HepG2 (cell line): ENCODE results near the gene CDC42SE1. TPM values are rescaled to one million over a fixed set of nuclear protein-coding genes. Genes with fewer than 3 reads are reported as not detected.

Source experiments
- ATAC-seq: fragments of 200-7000 bp; cut with Tn5 transposase; 3 replicates; pipeline ENCODE4 v1.9.1; 2020; ENCODE audit warnings: mild to moderate bottlenecking, moderate library complexity
- BruUV-seq: library from RNA; stranded (reverse); fragments of 400-500 nt; replicated peaks from 2 replicates; lab custom pipeline; 2021; lab: Mats Ljungman, UMichigan
- CTCF ChIA-PET: fragments of 300-600 bp; formaldehyde crosslinking; extraction: SDS; loops from one replicate; lab custom pipeline; 2021; ENCODE audit warnings: low total read pairs, inconsistent platforms, low intra/inter-chr PET ratio; lab: Yijun Ruan, JAX
- POLR2A ChIA-PET: fragments of 350-600 bp; sonication (Branson Sonifier 250); formaldehyde crosslinking; loops from one replicate; lab custom pipeline; 2020; ENCODE audit warnings: antibody characterized with exemption, inconsistent platforms; lab: Yijun Ruan, JAX
- DNase-seq: peaks from one replicate; pipeline ENCODE4 v3.0.0-alpha.2; 2015; ENCODE audit warnings: low spot score
- FAIRE-seq: peaks from 3 replicates; lab custom pipeline; 2011; peaks lifted over from hg19 to GRCh38; lab: Jason Lieb, UNC
- H2AFZ ChIP-seq: one replicate; pipeline ENCODE4 v1.6.1; 2011; ENCODE audit warnings: low read length, inconsistent platforms
- H3K27ac ChIP-seq: fragments of 300-600 bp; 3 replicates; pipeline ENCODE4 v1.8.0; 2011; ENCODE audit warnings: mixed run types, mild to moderate bottlenecking, mixed read lengths, low read length, inconsistent platforms; ENCODE audit not compliant: insufficient read depth; ENCODE audit errors: extremely low read length
- H3K27me3 ChIP-seq, 2 experiments: fragments of 200-600 bp in 1 of 2; 2 replicates in 1 of 2; 3 replicates in 1 of 2; pipeline versions ENCODE4 v1.6.0 to v1.8.0; 2011; ENCODE audit warnings: low read length in 2 of 2, mild to moderate bottlenecking in 2 of 2, moderate library complexity in 2 of 2, inconsistent platforms in 1 of 2; ENCODE audit not compliant: insufficient read depth in 2 of 2, control insufficient read depth in 1 of 2
- H3K36me3 ChIP-seq, 2 experiments: fragments of 200-600 bp in 1 of 2; replicated peaks in 1 of 2; 2 replicates in 1 of 2; 3 replicates in 1 of 2; pipeline versions ENCODE4 v1.5.1 to v1.8.0; 2011; ENCODE audit warnings: low read length in 2 of 2, inconsistent platforms in 1 of 2; ENCODE audit not compliant: insufficient read depth in 2 of 2, control insufficient read depth in 1 of 2
- H3K4me1 ChIP-seq: 2 replicates; pipeline ENCODE4 v1.5.1; 2012; ENCODE audit warnings: low read length, inconsistent platforms; ENCODE audit not compliant: insufficient read depth
- H3K4me2 ChIP-seq: 2 replicates; pipeline ENCODE4 v1.6.0; 2011; ENCODE audit warnings: low read depth, low read length, inconsistent platforms
- H3K4me3 ChIP-seq, 3 experiments: fragments of 200-600 bp in 1 of 3; sonication (generic), shearing (Covaris generic) in 1 of 3; replicated peaks in 1 of 3; 2 replicates each; pipeline ENCODE4 v1.5.1; 2011 to 2016; ENCODE audit warnings: low read length in 3 of 3, inconsistent platforms in 2 of 3, low read depth in 2 of 3, mild to moderate bottlenecking in 2 of 3, control low read depth in 1 of 3, mixed read lengths in 1 of 3; ENCODE audit not compliant: insufficient read depth in 1 of 3
- H3K79me2 ChIP-seq: one replicate; pipeline ENCODE4 v1.6.1; 2011; ENCODE audit warnings: low read length, inconsistent platforms; ENCODE audit not compliant: insufficient read depth
- H3K9ac ChIP-seq: 2 replicates; pipeline ENCODE4 v1.6.0; 2011; ENCODE audit warnings: mild to moderate bottlenecking, low read depth, low read length, inconsistent platforms; ENCODE audit not compliant: insufficient read depth
- H3K9me3 ChIP-seq: 2 replicates; pipeline ENCODE4 v1.5.1; 2012; ENCODE audit warnings: mild to moderate bottlenecking, low read length
- H4K20me1 ChIP-seq: 2 replicates; pipeline ENCODE4 v1.6.0; 2011; ENCODE audit warnings: inconsistent platforms, mild to moderate bottlenecking, low read length, moderate library complexity; ENCODE audit not compliant: insufficient read depth
- CEBPB ChIP-seq: IDR thresholded peaks from 2 replicates; pipeline ENCODE4 v1.6.1; 2011; ENCODE audit warnings: low read depth, low read length, improper control_type of control experiment, borderline replicate concordance
- NFIB ChIP-seq: sonication (generic); formaldehyde crosslinking; IDR thresholded peaks from 2 replicates; pipeline ENCODE4 v1.9.0; 2021; ENCODE audit warnings: missing genetic modification reagents, mild to moderate bottlenecking, borderline replicate concordance
- RFX3 ChIP-seq: IDR thresholded peaks from 2 replicates; pipeline ENCODE4 v1.6.1; 2016; ENCODE audit warnings: missing biosample characterization, missing genetic modification reagents
- SOX5 ChIP-seq: IDR thresholded peaks from 2 replicates; pipeline ENCODE4 v1.6.1; 2016; ENCODE audit warnings: borderline replicate concordance
- TARDBP ChIP-seq: sonication (generic); formaldehyde crosslinking; IDR thresholded peaks from 2 replicates; pipeline ENCODE4 v1.8.0; 2022; ENCODE audit warnings: mild to moderate bottlenecking, missing genetic modification reagents
- ZNF709 ChIP-seq: sonication (generic); formaldehyde crosslinking; IDR thresholded peaks from 2 replicates; pipeline ENCODE4 v1.5.0; 2020; ENCODE audit warnings: mild to moderate bottlenecking, missing genetic modification reagents
- ZNF766 ChIP-seq: sonication (generic); formaldehyde crosslinking; IDR thresholded peaks from 2 replicates; pipeline ENCODE4 v1.5.0; 2020; ENCODE audit warnings: missing genetic modification reagents, borderline replicate concordance
- WGBS: methylation state at CpG from one replicate; pipeline ENCODE4 v1.1.6; 2017; ENCODE audit warnings: low lambda C conversion rate; 5-methylcytosine and 5-hydroxymethylcytosine counted together
- in situ Hi-C: cut with HindIII; loops from 2 replicates; pipeline ENCODE4 v1.10.0; 2017; ENCODE audit warnings: low pct_unique_long_range_greater_than_20kb; ENCODE audit not compliant: extremely low pct_ligation_motif_present
- intact Hi-C: fragments of 100-400 bp; cut with micrococcal nuclease; formaldehyde crosslinking; loops from one replicate; pipeline ENCODE4 v1.10.0; 2022; ENCODE audit not compliant: unreplicated experiment
- polyA plus RNA-seq, 8 experiments: library from polyadenylated mRNA; depleted of rRNA in 3 of 8; stranded (reverse) in 7 of 8; unstranded in 1 of 8; fragments of >200 nt; fragmentation: Illumina TruSeq in 4 of 8; extraction: Trizol in 4 of 8; gene quantifications; 2 replicates each; pipeline versions ENCODE4 v1.2.1 to v1.2.3, GENCODE V29; 2011 to 2016; ENCODE audit warnings: low read depth in 4 of 8, missing spikeins in 1 of 8, mixed read lengths in 1 of 8; ENCODE audit not compliant: insufficient read depth in 1 of 8
- total RNA-seq, 5 experiments: library from RNA; depleted of rRNA; stranded (reverse); fragments of >200 nt; fragmentation: Illumina TruSeq; extraction: Trizol; gene quantifications; 2 replicates each; pipeline ENCODE4 v1.2.3, GENCODE V29; 2016; ENCODE audit warnings: low read depth in 1 of 5
- TF ChIP-seq, protein P1 (sequence below): sonication (generic); formaldehyde crosslinking; IDR thresholded peaks from 2 replicates; pipeline ENCODE4 v1.8.1; 2022; ENCODE audit warnings: mild to moderate bottlenecking, missing genetic modification reagents
- TF ChIP-seq, protein P2 (sequence below): sonication (generic); formaldehyde crosslinking; IDR thresholded peaks from 2 replicates; pipeline ENCODE4 v1.8.1; 2023; ENCODE audit warnings: mild to moderate bottlenecking, missing genetic modification reagents

Gene CDC42SE1
- total and polyA plus RNA-seq, 2 of the 13 experiments (the other 11 are each of a cell fraction or from before 2014, with no cell fraction given), result 17.6 to 17.9 TPM

DNA sequence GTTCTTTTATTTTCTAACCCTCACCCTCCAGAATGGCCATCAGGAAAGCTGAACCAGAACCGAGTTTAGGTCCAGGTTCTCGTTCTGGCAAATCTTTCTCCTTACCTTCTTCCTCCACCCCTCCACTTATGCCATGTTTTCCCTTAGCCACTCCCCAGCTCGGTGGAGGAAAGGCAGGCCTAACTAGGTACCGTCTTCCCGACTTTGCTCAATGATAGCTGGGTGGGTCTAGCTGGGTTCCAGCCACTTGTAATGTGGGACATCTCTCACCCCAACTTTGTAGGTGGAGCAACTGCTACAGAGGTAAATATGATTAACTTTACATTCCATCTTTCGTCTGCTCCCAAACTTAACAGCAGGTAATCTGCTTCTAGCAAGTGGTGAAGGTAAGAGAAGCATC lies 22.4 kb downstream of the CDC42SE1 start:
- Histone ChIP-seq H3K79me2 (no peaks in the 10 kb centered on the region), H3K4me3 (no peak overlapping the region), H3K9ac (no peak overlapping the region), H3K9me3 (no peaks in the 10 kb centered on the region), H3K4me2 (no peak overlapping the region), H3K27me3 (no peaks in the 10 kb centered on the region)
- BruUV-seq, result no TSS peak
- intact Hi-C loops, result no loop called here
- no peak for DNase-seq
- in situ Hi-C loops, result no loop called here
- 75% methylated on average over 6 of the region's 6 CpGs for WGBS
- CTCF ChIA-PET, result no interaction called here
- TF ChIP-seq, protein P1, sequence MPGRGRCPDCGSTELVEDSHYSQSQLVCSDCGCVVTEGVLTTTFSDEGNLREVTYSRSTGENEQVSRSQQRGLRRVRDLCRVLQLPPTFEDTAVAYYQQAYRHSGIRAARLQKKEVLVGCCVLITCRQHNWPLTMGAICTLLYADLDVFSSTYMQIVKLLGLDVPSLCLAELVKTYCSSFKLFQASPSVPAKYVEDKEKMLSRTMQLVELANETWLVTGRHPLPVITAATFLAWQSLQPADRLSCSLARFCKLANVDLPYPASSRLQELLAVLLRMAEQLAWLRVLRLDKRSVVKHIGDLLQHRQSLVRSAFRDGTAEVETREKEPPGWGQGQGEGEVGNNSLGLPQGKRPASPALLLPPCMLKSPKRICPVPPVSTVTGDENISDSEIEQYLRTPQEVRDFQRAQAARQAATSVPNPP (CRISPR knock-in tag), result no peak
- TF ChIP-seq NFIB (CRISPR knock-in tag) (no peak), ZNF766 (CRISPR knock-in tag) (no peak), ZNF709 (CRISPR knock-in tag) (no peak), TARDBP (CRISPR knock-in tag) (no peak), CEBPB (no peak), SOX5 (CRISPR knock-in tag) (no peak), RFX3 (CRISPR knock-in tag) (no peak)
- TF ChIP-seq, protein P2, sequence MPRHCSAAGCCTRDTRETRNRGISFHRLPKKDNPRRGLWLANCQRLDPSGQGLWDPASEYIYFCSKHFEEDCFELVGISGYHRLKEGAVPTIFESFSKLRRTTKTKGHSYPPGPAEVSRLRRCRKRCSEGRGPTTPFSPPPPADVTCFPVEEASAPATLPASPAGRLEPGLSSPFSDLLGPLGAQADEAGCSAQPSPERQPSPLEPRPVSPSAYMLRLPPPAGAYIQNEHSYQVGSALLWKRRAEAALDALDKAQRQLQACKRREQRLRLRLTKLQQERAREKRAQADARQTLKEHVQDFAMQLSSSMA (CRISPR knock-in tag), result no peak
- TF ChIP-seq, all 625 proteins: peak for 0
- FAIRE-seq, result no peak
- no peaks in the 10 kb centered on the region for H4K20me1 ChIP-seq
- no peak for ATAC-seq
- no peaks in the 10 kb centered on the region for H3K4me1 ChIP-seq
- peaks cover 5 to 17% of the 10 kb centered on the region in 2 experiments; a peak in 3 of 5 replicates for H3K36me3 ChIP-seq
- POLR2A ChIA-PET, result no interaction called here
- no peak overlapping the region for H2AFZ ChIP-seq
- H3K27ac ChIP-seq, result no peak overlapping the region
